NCI-H2081 (cell line): Measurements from ENCODE around the gene DPH1.
A peak's percentile ranks its signal among the peaks of the same experiment; 100 is the strongest.
"Not testable (repeated sequence)": the region's sequence is repeated elsewhere in the genome, so short reads cannot be mapped to it uniquely, and the experiment has no call there.

ENCODE experiments used
- DNase-seq, 2 experiments: peaks; one replicate each; lab custom pipeline; 2025; lab: John Stamatoyannopoulos, UW

Gene DPH1

DNA sequence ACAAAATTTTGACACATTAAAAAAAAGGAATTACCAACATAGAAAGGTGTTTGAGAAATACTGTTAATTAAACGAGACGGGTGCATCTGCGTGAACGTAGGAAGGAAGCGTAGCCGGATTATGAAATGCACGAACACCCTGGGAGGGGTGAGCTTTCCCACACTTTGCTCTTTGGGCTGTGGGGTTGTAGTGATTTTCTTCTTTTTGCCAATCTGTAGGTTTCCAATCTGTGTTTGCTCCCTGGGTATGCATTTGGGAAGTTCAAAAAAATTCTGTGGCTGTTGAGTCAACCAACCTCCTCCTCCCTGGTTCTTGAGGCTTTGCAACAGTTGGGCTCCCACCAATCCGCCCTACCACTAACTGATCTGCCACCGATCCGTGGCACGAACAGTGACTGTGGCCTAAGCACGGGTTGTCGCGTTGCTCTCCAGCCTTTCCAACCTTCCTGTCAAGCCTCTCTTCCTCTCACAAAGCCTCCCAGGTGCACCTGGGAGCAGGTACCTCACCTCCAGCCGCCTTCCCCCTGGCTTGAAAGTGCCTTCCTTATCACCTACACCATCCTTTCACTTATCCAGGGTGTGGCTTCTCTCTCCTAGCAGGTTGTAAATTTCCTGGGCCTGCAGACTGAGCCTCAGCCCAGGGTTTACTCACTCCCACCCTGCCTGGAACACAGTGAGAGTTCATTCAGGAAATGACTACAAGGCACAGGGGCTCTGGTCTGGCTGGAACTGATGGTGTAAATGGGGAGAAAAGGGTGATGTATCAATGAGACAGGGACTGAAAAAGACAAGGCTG is 21.4 kb upstream of the DPH1 start:
- no peak for DNase-seq

DNA sequence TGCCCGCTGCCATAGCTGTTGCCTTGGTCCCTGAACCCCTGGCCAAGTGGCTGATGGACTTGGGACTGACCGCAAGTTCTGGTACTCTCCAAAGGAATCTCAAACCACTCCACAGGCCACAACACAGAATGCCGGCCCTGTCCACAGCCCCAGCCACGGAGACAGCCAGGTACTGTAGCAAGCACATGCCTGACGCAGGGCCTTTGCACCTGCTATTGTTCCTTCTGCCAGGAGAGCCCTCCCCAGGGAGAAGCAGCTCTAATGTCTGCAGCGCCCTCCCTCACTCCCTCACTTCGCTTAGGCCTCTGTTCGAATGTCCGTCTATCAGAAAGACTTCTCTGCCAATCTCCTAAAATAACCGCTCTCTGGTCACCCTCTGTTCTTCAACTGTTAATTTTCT is 20.2 kb upstream of the DPH1 start:
- DNase-seq: no peak

- no peak for DNase-seq
These were observed 18.3 kb upstream of the DPH1 start for GRCh38 chr17:2011411-2012371.

GRCh38 chr17:2012499-2012898 is 17.5 kb upstream of the DPH1 start:
- DNase-seq: no peak

- DNase-seq: not testable (repeated sequence)
These were observed 16.5 kb upstream of the DPH1 start for GRCh38 chr17:2013220-2013993.

DNA sequence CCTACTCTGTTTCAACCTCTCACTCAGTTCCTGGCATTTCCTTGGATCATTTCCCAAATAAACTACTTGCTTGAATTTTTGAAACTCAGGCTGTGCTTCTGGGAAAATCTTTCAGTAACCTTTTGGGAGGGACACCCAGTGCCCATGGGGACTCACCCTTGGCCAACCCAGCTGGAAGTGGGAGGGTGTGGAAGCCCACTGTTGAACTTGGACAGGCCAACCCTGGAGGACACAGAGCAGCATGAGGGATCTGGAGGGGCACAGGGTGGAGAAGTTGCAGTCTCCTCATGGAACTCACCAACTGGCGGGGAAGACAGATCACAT is 16.0 kb upstream of the DPH1 start:
- DNase-seq: no peak

- DNase-seq: no peak
These were observed 14.6 kb upstream of the DPH1 start for GRCh38 chr17:2015314-2015713.

DNA sequence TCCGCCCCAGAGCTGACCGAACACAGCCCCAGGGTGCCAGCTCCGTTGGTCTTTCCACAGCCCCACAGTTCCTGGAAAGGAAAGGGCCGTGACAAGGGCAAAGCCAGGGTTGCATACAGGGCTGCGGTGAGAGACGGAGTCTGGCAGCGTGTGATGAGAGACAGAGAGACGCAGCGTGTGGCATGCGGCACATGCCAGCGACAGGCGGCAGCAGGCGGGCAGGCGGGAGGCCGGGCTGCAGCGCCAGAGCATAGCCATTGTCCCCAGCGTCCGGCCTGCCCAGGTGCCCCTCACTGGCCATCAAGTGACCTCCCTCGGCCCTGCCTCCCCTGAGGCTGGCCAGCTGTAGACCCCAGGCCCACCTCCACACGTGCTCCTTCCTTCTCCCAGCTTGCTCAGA is 13.5 kb upstream of the DPH1 start:
- no peak for DNase-seq

DNA sequence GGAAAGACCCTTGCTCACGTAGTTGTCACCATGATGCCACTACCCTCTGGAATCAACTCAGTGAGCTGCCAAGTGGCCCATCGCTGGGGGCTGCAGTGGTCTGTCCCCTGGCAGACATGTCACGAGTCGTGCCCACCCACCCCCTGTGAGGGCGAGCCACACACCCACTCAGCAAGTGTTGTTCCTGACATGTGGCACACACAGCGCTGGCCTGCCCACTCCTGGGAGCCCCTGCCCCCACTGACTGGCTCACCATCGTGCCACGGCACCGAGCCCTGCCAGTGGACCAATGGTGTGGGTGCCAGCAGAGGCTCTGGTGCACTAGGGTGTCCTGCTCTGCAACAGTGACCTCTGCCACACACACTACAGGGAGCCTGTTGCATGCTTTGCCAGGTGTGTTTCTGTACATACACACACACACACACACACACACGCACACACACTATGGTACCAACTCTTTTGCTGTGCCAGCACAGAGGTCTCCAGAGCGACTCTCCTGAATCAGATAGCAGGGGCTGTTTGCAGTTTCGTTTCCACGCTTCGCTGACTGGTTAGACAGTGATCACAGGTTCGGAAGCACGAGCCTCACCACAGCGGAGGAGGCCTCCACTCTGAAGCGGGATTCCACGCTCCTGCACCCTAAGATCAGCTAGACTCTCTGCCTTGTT is 12.5 kb upstream of the DPH1 start:
- DNase-seq: no peak

DNA sequence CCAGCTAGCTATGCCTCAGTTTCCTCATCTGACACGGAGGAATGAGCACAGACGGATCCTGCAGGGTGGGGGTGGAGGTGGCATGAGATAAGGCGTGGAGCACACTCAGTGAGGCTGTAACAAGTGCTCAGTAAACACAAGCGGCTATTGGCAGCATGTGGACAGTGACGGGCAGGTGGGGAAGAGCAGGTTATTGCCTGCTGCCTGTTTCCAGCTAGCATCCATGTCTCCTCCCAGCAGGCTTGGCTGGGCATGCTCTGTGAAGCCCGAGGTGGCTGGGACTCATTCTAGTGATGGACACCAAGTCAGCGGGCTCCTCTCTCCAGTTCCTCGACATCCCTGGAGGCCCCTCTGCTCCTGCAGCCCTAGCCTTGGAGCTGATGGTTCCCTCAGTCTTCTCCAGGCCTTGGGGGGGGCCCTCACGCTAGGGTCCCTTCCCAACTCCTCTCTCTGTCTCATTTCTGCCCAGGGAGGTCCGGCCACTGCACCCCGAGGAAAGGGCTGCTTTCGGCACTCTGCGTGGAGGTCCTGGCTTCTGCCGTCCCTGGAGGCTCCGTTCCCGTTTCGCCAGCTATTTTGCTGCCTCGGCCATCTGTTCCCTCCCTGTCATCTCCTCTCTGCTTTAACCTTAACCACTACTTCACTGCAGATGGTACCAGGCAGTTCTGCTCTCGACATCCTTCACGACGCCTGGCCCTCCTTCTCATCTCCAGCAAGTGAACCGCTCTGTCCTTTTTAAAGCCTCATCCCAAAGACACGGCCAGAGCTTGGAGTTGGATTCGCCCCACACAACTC is 11.0 kb upstream of the DPH1 start:
- peak in 1 of 2 experiments; percentile 9 for DNase-seq

DNA sequence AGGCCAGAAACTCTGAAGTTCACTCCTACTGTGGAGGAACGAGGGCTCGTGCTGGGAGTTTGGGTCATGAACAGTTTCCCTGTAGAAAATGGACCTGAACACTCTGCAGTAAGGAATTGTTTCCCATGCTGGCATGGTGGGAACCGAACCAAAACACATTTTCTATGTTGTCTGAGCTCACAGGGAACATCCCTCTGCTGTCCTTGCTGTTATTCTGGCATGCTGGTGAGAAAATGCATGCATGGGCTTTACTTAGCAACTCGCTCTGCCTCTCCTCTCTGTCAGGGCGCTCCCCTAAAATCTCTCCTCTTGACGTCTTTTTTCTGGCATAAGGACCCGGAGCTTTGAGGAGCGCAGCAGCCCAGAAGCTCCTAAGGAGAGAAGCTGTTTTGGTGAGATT is 10.2 kb upstream of the DPH1 start:
- no peak for DNase-seq

GRCh38 chr17:2020721-2021120 is 9.2 kb upstream of the DPH1 start:
- no peak for DNase-seq

DNA sequence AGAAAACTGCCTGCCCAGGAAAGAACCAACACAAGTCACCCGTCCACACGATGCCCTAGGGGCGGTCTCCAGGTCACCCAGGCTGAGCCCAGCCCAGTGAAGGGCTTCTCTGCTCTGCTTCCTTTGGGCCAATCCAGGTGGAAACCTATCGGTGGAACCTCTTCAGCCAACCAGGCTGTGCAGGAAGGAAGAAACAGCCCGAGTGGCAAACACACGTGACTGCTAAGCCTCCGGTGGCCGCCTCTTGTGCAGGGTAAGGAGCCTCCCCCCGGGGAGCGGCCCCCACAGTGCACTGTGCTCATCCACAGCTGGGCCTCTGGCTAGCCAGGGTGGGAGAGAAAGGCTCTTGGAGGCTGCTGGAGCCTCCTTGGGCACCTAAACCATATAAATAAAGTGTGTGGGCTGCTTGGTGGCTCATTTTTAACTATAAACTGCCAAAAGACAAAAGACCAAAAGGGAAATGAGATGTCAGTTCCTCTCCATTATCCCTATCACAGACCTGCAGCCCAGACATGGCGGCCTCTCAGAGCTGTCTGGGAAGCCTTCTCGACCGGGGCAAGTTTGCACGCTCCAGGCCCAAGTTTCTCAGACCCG is 7.2 kb upstream of the DPH1 start:
- no peak for DNase-seq

DNA sequence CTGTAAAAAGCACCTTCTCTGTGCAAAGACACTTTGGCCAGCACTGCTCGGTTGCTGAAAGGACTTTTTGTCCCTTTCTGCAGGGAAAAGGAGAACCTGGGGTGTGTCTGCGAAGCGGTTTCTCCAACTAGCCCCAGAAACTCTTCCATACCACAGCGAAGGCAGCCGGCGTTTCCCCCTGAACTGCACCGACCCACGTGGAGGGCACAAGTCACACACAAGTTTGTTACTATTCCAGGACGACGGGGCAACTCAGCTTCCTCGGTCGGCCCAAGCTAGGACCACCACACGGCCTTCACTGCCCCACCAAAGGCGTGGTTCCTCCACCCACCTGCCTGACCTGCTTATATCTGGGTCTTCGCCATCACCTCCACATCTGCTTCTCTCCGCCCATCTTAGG is 6.7 kb upstream of the DPH1 start:
- DNase-seq: no peak

GRCh38 chr17:2023692-2024571 is 6.0 kb upstream of the DPH1 start:
- peak in 1 of 2 experiments; percentile 25 for DNase-seq

- no peak for DNase-seq
These were observed 5.3 kb upstream of the DPH1 start for GRCh38 chr17:2024572-2025219.

- DNase-seq: peak; percentile 41 to 50
These were observed 4.7 kb upstream of the DPH1 start, which contains the start of gene RTN4RL1 for GRCh38 chr17:2025220-2025621. Gene RTN4RL1, minus strand, starts transcription at chr17:2025334. Its CDS starts 469 bp downstream, at chr17:2024865.

DNA sequence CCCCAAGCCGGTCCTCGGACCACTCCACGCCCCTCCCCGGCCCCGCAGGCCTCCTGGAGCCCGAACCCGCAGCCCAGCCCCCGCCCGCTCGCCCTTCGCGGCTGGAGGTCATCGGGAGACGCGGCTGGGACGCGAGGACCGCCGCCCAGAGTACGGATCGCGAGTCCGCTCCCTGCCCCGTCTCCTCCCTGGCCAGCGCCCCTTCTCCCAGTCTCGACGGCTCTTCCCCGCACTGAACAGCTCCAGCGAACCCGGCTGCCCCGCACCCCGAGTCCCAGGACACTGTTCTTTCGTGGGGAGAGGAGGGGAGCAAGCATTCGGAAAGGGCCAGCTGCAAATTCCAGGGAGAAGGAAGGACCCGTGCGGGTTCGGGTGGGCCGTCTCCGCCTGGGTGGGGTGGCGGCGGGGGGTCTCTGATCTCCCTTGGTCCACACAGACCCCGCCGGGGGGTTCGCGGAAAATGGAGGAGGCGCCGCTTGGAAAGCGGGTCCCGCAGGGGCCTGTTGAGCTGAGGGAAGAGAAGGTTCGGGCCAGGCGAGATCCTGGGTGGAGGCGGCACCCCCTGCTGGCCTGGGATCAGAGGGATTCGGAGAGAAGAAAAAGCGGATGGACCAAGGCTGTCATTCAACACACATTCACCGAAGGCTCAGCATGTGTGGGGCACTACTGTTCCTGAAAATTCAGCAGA is 4.2 kb upstream of the DPH1 start:
- peak in 1 of 2 experiments; percentile 17 for DNase-seq
